Stimulated activated effector memory CD8-positive, alpha-beta T cell treated with anti-CD3 and anti-CD28 coated beads, Interleukin-12 subunit alpha, Interleukin-12 subunit beta, amount 100 ng/mL, for 72 hours (primary cell): ENCODE results near the gene ANXA3.
A peak's percentile ranks its signal among the peaks of the same experiment; 100 is the strongest.

Source experiments
- ATAC-seq: fragments of 150-1000 bp; cut with Tn5 transposase; 2 replicates; pipeline ENCODE4 v1.10.0; 2021
- DNase-seq, 2 donors: peaks; one replicate each; pipeline ENCODE4 v3.0.0; 2021 to 2022; ENCODE audit warnings: low spot score in 2 of 2
- H3K27ac Mint-ChIP-seq: one replicate; pipeline ENCODE4 v1.8.0; 2022; ENCODE audit warnings: mild to moderate bottlenecking, mixed read lengths
- H3K36me3 Mint-ChIP-seq: one replicate; pipeline ENCODE4 v1.8.0; 2022; ENCODE audit warnings: mild to moderate bottlenecking, mixed read lengths
- H3K4me1 Mint-ChIP-seq: one replicate; pipeline ENCODE4 v1.8.0; 2022; ENCODE audit warnings: mixed read lengths
- H3K4me3 Mint-ChIP-seq: one replicate; pipeline ENCODE4 v1.8.0; 2022; ENCODE audit warnings: mild to moderate bottlenecking, mixed read lengths
- H3K9me3 Mint-ChIP-seq: one replicate; pipeline ENCODE4 v1.8.0; 2022; ENCODE audit warnings: mixed read lengths

ANXA3 gene

DNA sequence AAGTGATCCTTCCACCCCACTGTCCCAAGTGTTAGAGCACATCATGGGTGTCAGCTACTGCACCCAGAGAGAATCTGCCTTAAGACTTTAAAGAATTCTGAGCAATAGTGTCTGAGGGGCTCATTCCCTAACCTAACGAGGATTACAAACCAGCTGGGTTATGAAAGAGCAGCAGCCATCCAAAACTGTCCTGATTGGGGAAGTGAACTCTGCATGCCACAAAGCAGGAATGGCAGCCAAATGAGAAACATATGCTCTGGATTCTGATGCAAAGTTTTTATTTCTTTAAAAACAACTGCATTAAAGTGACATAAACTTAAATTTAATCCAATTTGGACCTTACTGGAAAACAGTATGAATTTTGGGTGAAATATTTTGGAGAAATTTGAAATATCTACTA, 103.2 kb downstream of the ANXA3 start:
- no peaks in the 10 kb centered on the region for H3K9me3 Mint-ChIP-seq
- DNase-seq, result no peak
- no peak overlapping the region for H3K4me3 Mint-ChIP-seq
- ATAC-seq, result no peak
- H3K36me3 Mint-ChIP-seq, result no peaks in the 10 kb centered on the region
- peaks cover 21% of the 10 kb centered on the region for H3K4me1 Mint-ChIP-seq
- H3K27ac Mint-ChIP-seq, result no peak overlapping the region

DNA sequence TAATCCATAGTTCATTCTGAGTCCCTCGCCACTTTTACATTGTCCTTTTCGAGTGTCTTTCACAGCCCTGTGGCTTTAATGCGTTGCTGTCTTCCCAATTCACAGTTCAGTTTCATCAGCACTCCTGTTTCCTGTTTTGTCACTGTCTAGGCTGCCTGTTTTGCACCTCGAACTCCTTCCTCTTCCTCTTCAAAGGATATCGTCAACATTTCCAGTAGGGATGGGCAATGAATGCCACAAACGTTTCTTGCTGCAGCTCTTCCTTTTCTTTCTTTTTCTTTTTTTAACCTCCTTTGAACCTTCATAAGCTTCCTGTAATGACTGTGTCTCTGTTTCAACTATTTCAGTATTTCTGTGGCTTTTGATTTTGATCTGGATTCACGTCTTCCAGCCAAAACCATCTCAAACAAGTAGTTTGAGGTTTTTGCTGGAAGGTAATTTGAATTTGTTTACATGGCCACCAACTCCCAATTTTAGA, 105.4 kb downstream of the ANXA3 start:
- peak overlapping the region; percentile 38 for H3K4me3 Mint-ChIP-seq
- H3K4me1 Mint-ChIP-seq, result peaks cover 21% of the 10 kb centered on the region
- ATAC-seq (peak; percentile 62), DNase-seq (no peak)
- no peaks in the 10 kb centered on the region for H3K9me3 Mint-ChIP-seq
- H3K27ac Mint-ChIP-seq, result peak overlapping the region; percentile 32
- H3K36me3 Mint-ChIP-seq, result no peaks in the 10 kb centered on the region

DNA sequence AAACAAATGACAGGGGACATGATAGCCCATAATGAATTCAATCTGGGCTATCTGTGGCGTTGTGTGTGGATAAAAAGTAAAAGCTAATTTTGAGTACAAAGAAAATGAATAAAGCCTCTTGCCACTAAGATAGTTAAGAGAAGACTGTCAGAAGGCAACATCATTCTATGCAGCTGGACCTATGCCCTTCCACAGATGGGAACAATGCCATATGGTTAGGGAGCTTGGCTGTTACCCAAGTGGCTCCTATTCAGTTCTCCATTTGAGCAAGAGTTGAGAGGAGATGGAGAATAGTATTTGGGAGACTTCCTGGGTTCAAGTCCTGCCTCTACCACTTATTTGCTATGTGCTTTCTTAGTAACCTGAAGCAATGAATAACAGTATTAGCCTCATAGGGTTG, 107.7 kb downstream of the ANXA3 start:
- Mint-ChIP-seq H3K4me1 (peaks cover 21% of the 10 kb centered on the region), H3K9me3 (no peaks in the 10 kb centered on the region), H3K36me3 (no peaks in the 10 kb centered on the region), H3K27ac (no peak overlapping the region), H3K4me3 (no peak overlapping the region)
- ATAC-seq, result no peak
- no peak for DNase-seq

DNA sequence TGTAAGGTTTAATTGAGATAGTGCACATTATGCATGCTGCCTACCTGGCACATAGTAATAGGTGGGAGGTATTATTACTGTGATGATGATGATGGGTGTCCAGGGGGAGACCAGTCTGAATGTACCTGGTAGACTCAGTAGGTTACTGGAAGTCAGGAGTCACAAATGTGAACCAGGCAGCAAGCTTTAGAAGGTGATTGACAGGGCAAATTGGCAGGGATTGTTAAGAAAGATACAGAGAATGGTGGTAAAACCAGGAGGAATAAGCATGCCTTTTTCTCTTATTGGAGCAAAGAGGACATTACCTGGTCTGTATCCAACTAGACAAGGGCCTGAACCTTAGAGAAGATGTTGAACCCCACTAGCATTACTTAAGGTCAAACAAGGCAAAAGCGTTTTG, 108.1 kb downstream of the ANXA3 start:
- H3K9me3 Mint-ChIP-seq, result no peaks in the 10 kb centered on the region
- H3K4me3 Mint-ChIP-seq, result no peak overlapping the region
- no peak for DNase-seq
- no peaks in the 10 kb centered on the region for H3K36me3 Mint-ChIP-seq
- peaks cover 21% of the 10 kb centered on the region for H3K4me1 Mint-ChIP-seq
- no peak overlapping the region for H3K27ac Mint-ChIP-seq
- ATAC-seq, result no peak
